ENCODE measurements around the gene WDR45. TPM values are rescaled to one million over a fixed set of nuclear protein-coding genes. Genes with fewer than 3 reads are reported as not detected.
"Not testable (repeated sequence)": the region's sequence is repeated elsewhere in the genome, so short reads cannot be mapped to it uniquely, and the experiment has no call there.

WDR45 gene
- polyA plus RNA-seq (ENCODE audit: insufficient read length in 12 of 12) = 10 to 100 TPM in 11 of 12 donors, not detected in 1; 20.7 to 44.0 (median 33.2) TPM
- long read RNA-seq, donor 1, transcript WDR45-207 (11 exons, 1,639 nt) = major isoform, 7 of 8 reads
- long read RNA-seq, donor 1, partial matches to known transcripts = 0 of 8 reads
- long read RNA-seq, donor 1, other reads (novel, unspliced or antisense) = 0 of 8 reads
- long read RNA-seq, donor 2, transcript WDR45-207 (11 exons, 1,639 nt) = major isoform, 15 of 17 reads
- long read RNA-seq, donor 2, partial matches to known transcripts = 0 of 17 reads
- long read RNA-seq, donor 2, other reads (novel, unspliced or antisense) = 0 of 17 reads
- long read RNA-seq, donor 3, partial matches to known transcripts = 0 of 7 reads
- long read RNA-seq, donor 3, other reads (novel, unspliced or antisense) = 0 of 7 reads
- long read RNA-seq, donor 4, partial matches to known transcripts = 0 of 7 reads
- long read RNA-seq, donor 4, other reads (novel, unspliced or antisense) = 0 of 7 reads
- long read RNA-seq, donor 5, partial matches to known transcripts = 0 of 7 reads
- long read RNA-seq, donor 5, other reads (novel, unspliced or antisense) = 0 of 7 reads
- long read RNA-seq, donor 6, partial matches to known transcripts = 0 of 4 reads
- long read RNA-seq, donor 6, other reads (novel, unspliced or antisense) = 0 of 4 reads
- long read RNA-seq, donor 7, partial matches to known transcripts = 0 of 2 reads
- long read RNA-seq, donor 7, other reads (novel, unspliced or antisense) = 0 of 2 reads
- long read RNA-seq, donor 8, transcript WDR45-207 (11 exons, 1,639 nt) = major isoform, 9 of 389 reads
- long read RNA-seq, donor 8, partial matches to known transcripts = 354 of 389 reads
- long read RNA-seq, donor 8, other reads (novel, unspliced or antisense) = 23 of 389 reads
- long read RNA-seq, donor 9, partial matches to known transcripts = 6 of 10 reads
- long read RNA-seq, donor 9, other reads (novel, unspliced or antisense) = 0 of 10 reads
- long read RNA-seq, donor 10, transcript WDR45-207 (11 exons, 1,639 nt) = major isoform, 7 of 9 reads
- long read RNA-seq, donor 10, partial matches to known transcripts = 0 of 9 reads
- long read RNA-seq, donor 10, other reads (novel, unspliced or antisense) = 0 of 9 reads
- long read RNA-seq, donor 11, transcript WDR45-207 (11 exons, 1,639 nt) = major isoform, 12 of 14 reads
- long read RNA-seq, donor 11, partial matches to known transcripts = 0 of 14 reads
- long read RNA-seq, donor 11, other reads (novel, unspliced or antisense) = 0 of 14 reads

GRCh38 chrX:49079489-49080428, at the start of gene WDR45:
Gene WDR45 (minus strand): TSS chrX:49079887. CDS start chrX:49078095, 1,792 bp downstream.
- peak; percentile 75 for DNase-seq

GRCh38 chrX:49129427-49129826, 49.7 kb upstream of the WDR45 start:
- DNase-seq = no peak

- DNase-seq = not testable (repeated sequence)
Observed at GRCh38 chrX:49127742-49128258, 48.1 kb upstream of the WDR45 start.

- DNase-seq = no peak
Observed at GRCh38 chrX:49122499-49122898, 42.8 kb upstream of the WDR45 start.

GRCh38 chrX:49120091-49120490, 40.4 kb upstream of the WDR45 start:
- DNase-seq = no peak

- no peak for DNase-seq
Observed at GRCh38 chrX:49117581-49117980, 37.9 kb upstream of the WDR45 start.

- no peak for DNase-seq
Observed at GRCh38 chrX:49116716-49117115, 37.0 kb upstream of the WDR45 start.

GRCh38 chrX:49116076-49116475, 36.4 kb upstream of the WDR45 start:
- no peak for DNase-seq

GRCh38 chrX:49111791-49112190, 32.1 kb upstream of the WDR45 start:
- no peak for DNase-seq

GRCh38 chrX:49110417-49110816, 30.7 kb upstream of the WDR45 start:
- no peak for DNase-seq

- no peak for DNase-seq
Observed at GRCh38 chrX:49108641-49109040, 29.0 kb upstream of the WDR45 start.

GRCh38 chrX:49106930-49107329, 27.2 kb upstream of the WDR45 start:
- no peak for DNase-seq

- no peak for DNase-seq
Observed at GRCh38 chrX:49106296-49106695, 26.6 kb upstream of the WDR45 start.

- no peak for DNase-seq
Observed at GRCh38 chrX:49103637-49104036, 23.9 kb upstream of the WDR45 start.

- no peak for DNase-seq
Observed at GRCh38 chrX:49102190-49102589, 22.5 kb upstream of the WDR45 start.

GRCh38 chrX:49101629-49101984, 21.9 kb upstream of the WDR45 start:
- no peak for DNase-seq

GRCh38 chrX:49100704-49101628, 21.3 kb upstream of the WDR45 start:
- DNase-seq = peak; percentile 90

GRCh38 chrX:49096419-49096818, 16.7 kb upstream of the WDR45 start:
- DNase-seq = no peak

GRCh38 chrX:49089553-49089952, 9.9 kb upstream of the WDR45 start:
- DNase-seq = no peak
